HepG2 (cell line): ENCODE results near the gene NR0B1.

Experiments used
- CREM ChIP-seq, 2 experiments: sonication (generic) in 1 of 2; formaldehyde crosslinking in 1 of 2; IDR thresholded peaks; 2 replicates each; pipeline versions ENCODE4 v1.4.0 to v1.6.1; 2016 to 2020; ENCODE audit warnings: antibody characterized with exemption in 1 of 2, mild to moderate bottlenecking in 1 of 2, missing genetic modification reagents in 1 of 2
- ELK4 ChIP-seq: sonication (generic); formaldehyde crosslinking; IDR thresholded peaks from 2 replicates; pipeline ENCODE4 v1.9.0; 2021; ENCODE audit warnings: missing genetic modification reagents, borderline replicate concordance
- EP300 ChIP-seq, 3 experiments: sonication (generic) in 1 of 3; formaldehyde crosslinking in 1 of 3; IDR thresholded peaks; 2 replicates each; pipeline versions ENCODE4 v1.5.1 to v1.6.1; 2011 to 2020; ENCODE audit warnings: low read depth in 2 of 3, low read length in 2 of 3, borderline replicate concordance in 1 of 3, improper control_type of control experiment in 1 of 3, mild to moderate bottlenecking in 1 of 3, missing genetic modification reagents in 1 of 3, moderate library complexity in 1 of 3
- EZH2 ChIP-seq: conservative IDR thresholded peaks from 2 replicates; pipeline ENCODE4 v1.6.1; 2012; ENCODE audit warnings: mild to moderate bottlenecking, low read depth, low read length, moderate library complexity
- FIP1L1 ChIP-seq: fragments of 200-400 bp; formaldehyde crosslinking; IDR thresholded peaks from 2 replicates; pipeline ENCODE4 v1.6.1; 2018; ENCODE audit warnings: low read depth, mild to moderate bottlenecking, low read length, moderate library complexity, borderline replicate concordance; ENCODE audit not compliant: insufficient read depth
- KDM1A ChIP-seq: IDR thresholded peaks from 2 replicates; pipeline ENCODE4 v1.6.1; 2016; ENCODE audit warnings: missing compliant biosample characterization
- MATR3 ChIP-seq: sonication (generic); formaldehyde crosslinking; IDR thresholded peaks from 2 replicates; pipeline ENCODE4 v1.4.0; 2020; ENCODE audit warnings: missing genetic modification reagents
- RAD21 ChIP-seq: fragments of 450-650 bp; formaldehyde crosslinking; IDR thresholded peaks from 2 replicates; pipeline ENCODE4 v1.5.0; 2020; ENCODE audit warnings: mild to moderate bottlenecking

DNA sequence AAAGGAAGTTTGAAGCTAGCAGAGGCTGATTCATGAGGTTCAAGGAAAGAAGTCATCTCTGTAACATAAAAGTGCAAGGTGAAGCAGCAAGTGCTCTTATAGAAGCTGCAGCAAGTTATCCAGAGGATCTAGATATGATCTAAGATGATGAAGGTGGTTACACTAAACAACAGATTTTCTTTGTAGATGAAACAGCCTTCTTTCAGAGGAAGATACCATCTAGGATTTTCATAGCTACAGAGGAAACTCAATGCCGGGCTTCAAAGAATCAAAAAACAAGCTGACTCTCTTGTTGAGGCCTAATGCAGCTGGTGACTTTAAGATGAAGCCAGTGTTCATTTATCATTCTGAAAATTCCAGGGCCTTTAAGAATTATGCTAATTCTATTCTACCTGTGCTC is 28.8 kb downstream of the NR0B1 start:
- TF ChIP-seq FIP1L1 = no peak
- TF ChIP-seq KDM1A (CRISPR knock-in tag) = no peak
- no peak for TF ChIP-seq ELK4 (CRISPR knock-in tag)
- TF ChIP-seq EZH2 = no peak
- TF ChIP-seq CREM (IDR thresholded peaks at IDR 0.05) = no peak
- no peak for TF ChIP-seq CREM (CRISPR knock-in tag; IDR thresholded peaks at IDR 0.05)
- no peak for TF ChIP-seq RAD21 (CRISPR knock-in tag)
- no peak for TF ChIP-seq EP300 (IDR thresholded peaks at IDR 0.05; ENCODE audit: low read depth in 2 of 2, low read length in 2 of 2)
- no peak for TF ChIP-seq EP300 (CRISPR knock-in tag; IDR thresholded peaks at IDR 0.05; ENCODE audit: borderline replicate concordance)
- no peak for TF ChIP-seq MATR3 (CRISPR knock-in tag)
